Keratinocyte (primary cell): ENCODE data around the gene CALML3.

Source experiments
- EZH2 ChIP-seq: IDR thresholded peaks from one replicate; pipeline ENCODE4 v1.6.1; 2012; ENCODE audit warnings: inconsistent platforms, mild to moderate bottlenecking, low read length, moderate library complexity
- TF ChIP-seq, protein P1 (sequence below), 3 experiments: IDR thresholded peaks in 1 of 3; conservative IDR thresholded peaks in 1 of 3; optimal IDR thresholded peaks in 1 of 3; 2 replicates in 2 of 3; 3 replicates in 1 of 3; pipeline versions ENCODE3 to v1.5.1; 2011; ENCODE audit warnings: low read length in 3 of 3, mild to moderate bottlenecking in 3 of 3, moderate library complexity in 2 of 3, control low read depth in 1 of 3, inconsistent platforms in 1 of 3; ENCODE audit not compliant: insufficient read depth in 2 of 3; ENCODE audit errors: extremely low read depth in 1 of 3

DNA sequence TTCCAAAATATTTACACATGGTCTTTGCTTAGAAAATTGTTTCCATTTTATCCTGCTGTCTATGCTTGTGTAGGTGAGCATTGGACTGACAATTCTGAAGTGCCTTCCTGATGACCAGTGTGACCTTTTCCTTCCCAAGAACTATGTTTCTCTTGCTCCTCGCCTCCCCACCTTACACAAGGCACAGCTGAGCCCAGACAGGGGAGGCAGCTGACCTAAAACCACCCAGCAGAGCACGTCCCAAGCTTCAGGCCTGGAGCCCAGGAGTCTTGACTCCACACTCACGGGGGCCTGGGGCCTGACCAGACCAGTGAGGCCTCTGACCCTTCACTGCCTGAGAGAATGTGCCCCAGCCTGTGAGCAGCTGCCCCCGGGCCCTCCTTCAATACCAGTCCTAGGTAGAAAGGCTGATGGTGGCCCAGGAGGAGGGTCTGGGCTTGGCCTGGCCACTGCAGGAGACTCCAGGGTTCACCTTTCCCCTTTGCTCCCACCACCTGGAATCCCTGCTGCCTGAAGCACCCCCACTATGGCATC, 32.4 kb upstream of the CALML3 start:
- TF ChIP-seq, protein P1, sequence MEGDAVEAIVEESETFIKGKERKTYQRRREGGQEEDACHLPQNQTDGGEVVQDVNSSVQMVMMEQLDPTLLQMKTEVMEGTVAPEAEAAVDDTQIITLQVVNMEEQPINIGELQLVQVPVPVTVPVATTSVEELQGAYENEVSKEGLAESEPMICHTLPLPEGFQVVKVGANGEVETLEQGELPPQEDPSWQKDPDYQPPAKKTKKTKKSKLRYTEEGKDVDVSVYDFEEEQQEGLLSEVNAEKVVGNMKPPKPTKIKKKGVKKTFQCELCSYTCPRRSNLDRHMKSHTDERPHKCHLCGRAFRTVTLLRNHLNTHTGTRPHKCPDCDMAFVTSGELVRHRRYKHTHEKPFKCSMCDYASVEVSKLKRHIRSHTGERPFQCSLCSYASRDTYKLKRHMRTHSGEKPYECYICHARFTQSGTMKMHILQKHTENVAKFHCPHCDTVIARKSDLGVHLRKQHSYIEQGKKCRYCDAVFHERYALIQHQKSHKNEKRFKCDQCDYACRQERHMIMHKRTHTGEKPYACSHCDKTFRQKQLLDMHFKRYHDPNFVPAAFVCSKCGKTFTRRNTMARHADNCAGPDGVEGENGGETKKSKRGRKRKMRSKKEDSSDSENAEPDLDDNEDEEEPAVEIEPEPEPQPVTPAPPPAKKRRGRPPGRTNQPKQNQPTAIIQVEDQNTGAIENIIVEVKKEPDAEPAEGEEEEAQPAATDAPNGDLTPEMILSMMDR (optimal IDR thresholded peaks at IDR 0.05 in 1 of 3, IDR thresholded peaks at IDR 0.05 in 1 of 3, conservative IDR thresholded peaks at IDR 0.05 in 1 of 3; ENCODE audit: extremely low read depth in 1 of 3, insufficient read depth in 2 of 3, low read length in 3 of 3) = no peak
- TF ChIP-seq EZH2 = no peak
